Heart left ventricle (tissue), 16 donors: ENCODE measurements around the gene USO1. TPM values are rescaled to one million over a fixed set of nuclear protein-coding genes. Genes with fewer than 3 reads are reported as not detected.

Source experiments
- ATAC-seq, 4 donors: fragments of 200-7000 bp; cut with Tn5 transposase; one replicate each; pipeline ENCODE4 v1.9.1; 2020 to 2022; ENCODE audit warnings: moderate library complexity in 4 of 4, mild to moderate bottlenecking in 3 of 4, moderate number of reproducible peaks in 1 of 4
- DNase-seq, 5 donors: peaks; one replicate each; pipeline ENCODE4 v3.0.0-alpha.2; 2020
- H3K27ac ChIP-seq, 12 donors: fragments of 200-600 bp; sonication (generic) in 4 of 12; one replicate each; pipeline versions ENCODE4 v1.5.0 to v1.8.0; 2016 to 2022; ENCODE audit warnings: mild to moderate bottlenecking in 2 of 12
- H3K27me3 ChIP-seq, 9 donors: fragments of 200-600 bp; sonication (generic) in 2 of 9; one replicate each; pipeline versions ENCODE4 v1.5.1 to v1.8.0; 2016 to 2022; ENCODE audit warnings: mild to moderate bottlenecking in 3 of 9
- H3K36me3 ChIP-seq, 9 donors: fragments of 200-600 bp; sonication (generic) in 2 of 9; one replicate each; pipeline versions ENCODE4 v1.5.0 to v1.8.0; 2018 to 2022; ENCODE audit warnings: mild to moderate bottlenecking in 2 of 9
- H3K4me1 ChIP-seq, 12 donors: fragments of 200-600 bp; sonication (generic) in 4 of 12; one replicate each; pipeline versions ENCODE4 v1.5.0 to v1.8.0; 2016 to 2022; ENCODE audit warnings: mild to moderate bottlenecking in 3 of 12
- H3K4me3 ChIP-seq, 12 donors: fragments of 200-600 bp; sonication (generic) in 4 of 12; one replicate each; pipeline versions ENCODE4 v1.5.0 to v1.8.0; 2017 to 2022; ENCODE audit warnings: mild to moderate bottlenecking in 9 of 12, moderate library complexity in 4 of 12
- H3K9me3 ChIP-seq, 12 donors: fragments of 200-600 bp; sonication (generic) in 4 of 12; one replicate each; pipeline versions ENCODE4 v1.5.0 to v1.8.0; 2016 to 2022; ENCODE audit warnings: mild to moderate bottlenecking in 1 of 12
- CTCF ChIP-seq, 12 donors: fragments of 200-600 bp; sonication (generic) in 4 of 12; IDR thresholded peaks; one replicate each; pipeline versions ENCODE4 v1.5.0 to v1.8.0; 2018 to 2022; ENCODE audit warnings: antibody characterized with exemption in 12 of 12, mild to moderate bottlenecking in 5 of 12
- POLR2A ChIP-seq, 2 donors: fragments of 450-650 bp; IDR thresholded peaks; one replicate each; pipeline ENCODE4 v1.6.1; 2017; ENCODE audit warnings: antibody characterized with exemption in 2 of 2, mild to moderate bottlenecking in 2 of 2, moderate library complexity in 2 of 2
- whole genome bisulfite sequencing, 4 donors: extraction: QIAGEN DNeasy Blood & Tissue Kit in 2 of 4; methylation state at CpG; one replicate each; pipeline versions ENCODE4 v1.1.5 to v1.1.7; 2013 to 2018; 5-methylcytosine and 5-hydroxymethylcytosine counted together
- intact Hi-C, 10 donors: fragments of 100-400 bp; cut with DNase I; formaldehyde crosslinking; loops; one replicate each; pipeline versions ENCODE4 v1.11.1 to v1.14.2; 2022
- polyA plus RNA-seq, 2 donors: library from polyadenylated mRNA; stranded (reverse); fragments of 200-250 nt; gene quantifications; one replicate each; pipeline ENCODE4 v1.2.3, GENCODE V29; 2013
- total RNA-seq, 9 donors: library from RNA; depleted of rRNA in 2 of 9; stranded (reverse); fragments of >200 nt in 2 of 9; fragmentation: NEBNext Ultra II Directional in 3 of 9; extraction: Animal tissue kit (Norgen Biotek cat#: 25700) in 3 of 9; gene quantifications; one replicate each; pipeline versions ENCODE4 v1.1.0 to v1.2.4, GENCODE V29; 2016 to 2023
- donor health status: ischemic (EF 13 %, LVEDD 7.1; RV severe dilation, severe dysfunction).
- donor health status: healthy with polysubstance abuse.
- donor health status: DM: no; HTN: yes; CAD: no.
- donor health status: DM: no; HTN: no; CAD: no.
- donor health status: ischemic (EF 25% LVEDD 6.9; RV normal size, moderate dysfunction).
- donor health status: ischemic (EF 25% LVEDD 5.7; RV mildly dilated, moderate dysfunction).
- donor health status: healthy.
- donor health status: DM: yes; HTN: yes; CAD: no.
- donor health status: ischemic (EF 35%, LVEDD 5.7; RV mildly dilated, moderate dysfunction).
- donor health status: nonischemic (EF 11% LVEDD 7.7; RV severe dilation, severe dysfunction).
- donor health status: DM: yes; HTN: yes; CAD: no.
- donor health status: PGD.
- donor health status: ischemic (EF 29% LVEDD 5.4; RV normal size, mild dysfunction).
- donor health status: nonischemic (EF 23%, LVEDD 6.1; RV moderate dilation, normal function).

Gene USO1
- total and polyA plus RNA-seq, 11 donors = 28.6 to 87.1 (median 77.0) TPM

- 75 to 83% (median 80%) methylated on average over 4 of the region's 4 CpGs for WGBS, 4 donors
- no peak for ATAC-seq
- no peak overlapping the region for H3K4me3 ChIP-seq
- peaks cover 0 to 12% (median 5%) of the 10 kb centered on the region in 12 donors for H3K4me1 ChIP-seq
- H3K36me3 ChIP-seq = no peaks in the 10 kb centered on the region
- H3K9me3 ChIP-seq = no peaks in the 10 kb centered on the region
- H3K27me3 ChIP-seq = no peaks in the 10 kb centered on the region
- no peak for DNase-seq
- TF ChIP-seq POLR2A (IDR thresholded peaks at IDR 0.05) (no peak), CTCF (IDR thresholded peaks at IDR 0.05) (no peak)
- no peak overlapping the region for H3K27ac ChIP-seq
- intact Hi-C loops = loop anchor here in 2 of 10 donors (2.0 to 10.0 kb wide), 2 partner anchors 174 to 196 kb away; partner anchors contain the start of gene G3BP2 (in 1 of the 2)
Observed at GRCh38 chr4:75848891-75849290, 124.5 kb downstream of the USO1 start.

DNA sequence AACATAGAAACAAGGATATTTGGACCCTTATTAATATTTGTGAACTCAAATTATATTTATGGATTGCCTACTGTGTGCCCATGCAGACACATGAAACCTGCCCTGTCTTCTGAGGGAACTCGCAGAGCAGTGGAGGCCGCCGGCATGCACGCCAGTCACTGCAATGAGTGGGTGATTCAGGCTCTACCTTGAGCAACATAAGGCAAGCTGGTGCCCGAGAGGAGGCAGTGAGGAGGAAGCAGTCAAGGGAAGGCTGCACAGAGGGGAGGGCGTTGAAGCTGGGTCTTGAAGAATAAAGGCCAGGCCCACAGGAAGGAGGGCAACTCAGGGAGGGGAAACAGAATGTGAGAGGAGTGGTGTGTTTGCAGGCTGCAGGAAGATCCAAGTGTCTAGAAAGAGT, 125.1 kb downstream of the USO1 start:
- 60 to 72% (median 69%) methylated on average over 6 of the region's 6 CpGs for WGBS, 4 donors
- Histone ChIP-seq H3K36me3 (no peaks in the 10 kb centered on the region), H3K4me3 (no peak overlapping the region), H3K4me1 (peaks cover 0 to 8% (median 4%) of the 10 kb centered on the region in 12 donors), H3K9me3 (no peaks in the 10 kb centered on the region), H3K27me3 (no peaks in the 10 kb centered on the region), H3K27ac (no peak overlapping the region)
- intact Hi-C loops = loop anchor here in 2 of 10 donors (2.0 to 10.0 kb wide), 2 partner anchors 175 to 197 kb away; partner anchors contain the start of gene G3BP2 (in 1 of the 2)
- TF ChIP-seq POLR2A (IDR thresholded peaks at IDR 0.05) (no peak), CTCF (IDR thresholded peaks at IDR 0.05) (no peak)
- DNase-seq (no peak), ATAC-seq (no peak)

DNA sequence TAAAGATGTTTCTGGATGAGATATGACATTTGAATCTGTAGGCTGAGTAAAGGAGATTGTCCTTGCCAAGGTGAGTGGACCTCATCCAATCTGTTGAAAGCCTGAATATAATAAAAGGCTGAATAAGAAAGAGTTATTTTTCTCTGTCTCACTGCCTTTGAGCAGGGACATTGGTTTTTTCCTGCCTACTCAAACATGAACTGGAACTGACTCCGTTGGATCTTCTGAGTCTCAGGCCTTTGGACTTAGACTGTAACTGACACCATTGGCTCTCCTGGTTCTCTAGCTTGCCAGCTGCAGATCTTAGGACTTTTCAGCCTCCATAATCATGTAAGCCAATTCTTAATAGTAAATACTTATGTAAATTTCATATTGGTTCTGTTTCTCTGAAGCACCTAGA, 134.3 kb downstream of the USO1 start:
- ATAC-seq (no peak), DNase-seq (no peak)
- no peak for TF ChIP-seq POLR2A (IDR thresholded peaks at IDR 0.05)
- TF ChIP-seq CTCF (IDR thresholded peaks at IDR 0.05) = no peak
- 48 to 100% (median 99%) methylated on average over 1 of the region's 1 CpG for WGBS, 4 donors
- intact Hi-C loops = no loop called here
- H3K27ac ChIP-seq = no peak overlapping the region
- H3K4me3 ChIP-seq = no peak overlapping the region
- peaks cover 0 to 8% (median 0%) of the 10 kb centered on the region in 12 donors for H3K9me3 ChIP-seq
- peaks cover 0 to 25% (median 0%) of the 10 kb centered on the region in 9 donors for H3K27me3 ChIP-seq
- no peaks in the 10 kb centered on the region for H3K4me1 ChIP-seq
- H3K36me3 ChIP-seq = no peaks in the 10 kb centered on the region

- WGBS, 4 donors = 75 to 82% (median 78%) methylated on average over 5 of the region's 5 CpGs
Observed at GRCh38 chr4:75860606-75861005, 136.2 kb downstream of the USO1 start.

More at GRCh38 chr4:75860606-75861005, 136.2 kb downstream of the USO1 start:
- TF ChIP-seq POLR2A (IDR thresholded peaks at IDR 0.05) (no peak), CTCF (IDR thresholded peaks at IDR 0.05) (no peak)
- H3K27me3 ChIP-seq = peaks cover 0 to 39% (median 0%) of the 10 kb centered on the region in 9 donors
- H3K9me3 ChIP-seq = peaks cover 0 to 8% (median 0%) of the 10 kb centered on the region in 12 donors
- no peaks in the 10 kb centered on the region for H3K36me3 ChIP-seq
- intact Hi-C loops = no loop called here
- H3K4me3 ChIP-seq = no peak overlapping the region
- H3K27ac ChIP-seq = no peak overlapping the region
- no peak for DNase-seq
- ATAC-seq = no peak
- H3K4me1 ChIP-seq = no peaks in the 10 kb centered on the region

Other genes with a start within 250 kb of the USO1 start
- gene RCHY1, start 210.2 kb upstream of the USO1 start, total RNA-seq = 10 to 100 TPM; 24.1 to 54.1 (median 41.9) TPM
- gene RCHY1, start 210.2 kb upstream of the USO1 start, polyA plus RNA-seq = 10 to 100 TPM; 17.7 to 35.1 TPM
- gene THAP6, start 210.1 kb upstream of the USO1 start, total RNA-seq = 10 to 100 TPM; 10.9 to 22.6 (median 16.3) TPM
- 1 to 10 TPM; 6.5 TPM for gene THAP6, start 210.1 kb upstream of the USO1 start, polyA plus RNA-seq
- not detected for gene ODAPH, start 168.5 kb upstream of the USO1 start, total RNA-seq
- not detected for gene ODAPH, start 168.5 kb upstream of the USO1 start, polyA plus RNA-seq
- 1 to 10 TPM in 1 of 9 donors, under 1 TPM in 4, not detected in 4; 0.19 to 1.1 (median 0.83) TPM for gene CDKL2, start 94.0 kb upstream of the USO1 start, total RNA-seq
- under 1 TPM in 1 of 2 donors, not detected in 1; 0.04 TPM for gene CDKL2, start 94.0 kb upstream of the USO1 start, polyA plus RNA-seq
- gene G3BP2, start 51.2 kb upstream of the USO1 start, total RNA-seq = 100 to 1,000 TPM in 2 of 9 donors, 10 to 100 TPM in 7; 70.8 to 126 (median 87.6) TPM
- 10 to 100 TPM; 13.0 to 57.4 TPM for gene G3BP2, start 51.2 kb upstream of the USO1 start, polyA plus RNA-seq
- not detected for gene PPEF2, start 177.9 kb downstream of the USO1 start, total RNA-seq
- gene PPEF2, start 177.9 kb downstream of the USO1 start, polyA plus RNA-seq = not detected
- 10 to 100 TPM in 6 of 9 donors, 1 to 10 TPM in 3; 6.1 to 67.0 (median 21.3) TPM for gene NAAA, start 216.4 kb downstream of the USO1 start, total RNA-seq
- gene NAAA, start 216.4 kb downstream of the USO1 start, polyA plus RNA-seq = 1 to 10 TPM; 6.0 to 6.4 TPM